ENCODE measurements around the gene LGR5. TPM values are rescaled to one million over a fixed set of nuclear protein-coding genes. Genes with fewer than 3 reads are reported as not detected.

LGR5 gene
- total and polyA plus RNA-seq, 2 donors (not counting 3 experiments of a cell fraction or from before 2014, with no cell fraction given), result not detected

DNA sequence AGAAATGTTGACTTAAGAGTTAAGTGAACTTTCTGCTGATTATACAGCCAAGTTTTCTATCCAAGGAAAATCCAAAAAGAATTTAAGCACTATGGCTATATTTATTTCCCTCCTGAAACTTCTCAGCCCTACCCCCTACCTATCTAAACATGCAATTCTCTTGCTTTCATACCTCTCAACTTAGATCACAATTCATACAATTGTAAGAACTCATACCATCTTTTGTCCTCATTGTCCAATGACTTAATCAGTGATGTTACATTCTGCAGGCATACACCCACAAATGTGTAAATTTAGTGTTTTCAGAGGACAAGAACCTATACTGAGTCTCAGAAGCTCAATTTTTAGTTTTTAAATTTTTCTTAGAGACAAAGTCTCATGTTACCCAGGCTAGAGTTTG is 161.9 kb downstream of the LGR5 start:
- H3K79me2 ChIP-seq (ENCODE audit: control insufficient read depth, insufficient read depth, low read length), result no peaks in the 10 kb centered on the region
- H3K9me3 ChIP-seq (replicated peaks; ENCODE audit: control insufficient read depth, insufficient read depth, low read length), result no peaks in the 10 kb centered on the region
- DNase-seq (ENCODE audit: low read depth, low spot score) (no peak), FAIRE-seq (no peak)
- intact Hi-C loops (cut with micrococcal nuclease), result no loop called here
- ChIA-PET POLR2A (no interaction called here), CTCF (interaction anchor here (1.1 kb wide), 1 partner anchor 35 kb away, joined by 3 read pairs; no protein-coding TSS in a partner anchor)
- H3K9me1 ChIP-seq (replicated peaks; ENCODE audit: control insufficient read depth, extremely low read depth, insufficient read depth, low read length), result no peaks in the 10 kb centered on the region
- no TSS peak for BruUV-seq (replicated peaks)
- no peak overlapping the region for H3K4me3 ChIP-seq (replicated peaks in 1 of 3; ENCODE audit: insufficient read depth in 1 of 3, low read depth in 1 of 3, low read length in 3 of 3)
- H2AFZ ChIP-seq (ENCODE audit: low read depth, low read length), result no peak overlapping the region
- H4K20me1 ChIP-seq (replicated peaks; ENCODE audit: control insufficient read depth, extremely low read depth, insufficient read depth, low read length), result no peaks in the 10 kb centered on the region
- dilution Hi-C loops (cut with MboI; ENCODE audit: extremely low pct_ligation_motif_present, low sequenced_read_pairs), result no loop called here
- H3K27ac ChIP-seq (ENCODE audit: insufficient read depth, low read depth, low read length), result no peak overlapping the region
- H3K27me3 ChIP-seq (ENCODE audit: control insufficient read depth in 2 of 2, insufficient read depth in 2 of 2, low read length in 2 of 2), result peaks cover 2 to 14% of the 10 kb centered on the region in 2 experiments
- H3K4me2 ChIP-seq (ENCODE audit: insufficient read depth, low read length), result no peak overlapping the region
- H3K36me3 ChIP-seq (ENCODE audit: control insufficient read depth in 2 of 2, extremely low read depth in 1 of 2, insufficient read depth in 2 of 2, low read length in 2 of 2), result peaks cover 0 to 2% of the 10 kb centered on the region in 2 experiments
- TF ChIP-seq POLR2AphosphoS5 (IDR thresholded peaks at IDR 0.05; ENCODE audit: insufficient read depth, low read depth, low read length) (no peak), CTCF (IDR thresholded peaks at IDR 0.05; ENCODE audit: extremely low read depth in 1 of 2, insufficient read depth in 1 of 2, low read depth in 1 of 2, low read length in 2 of 2) (no peak), MYC (IDR thresholded peaks at IDR 0.05; ENCODE audit: low read depth, low read length) (no peak), MAX (IDR thresholded peaks at IDR 0.05; ENCODE audit: insufficient read depth, insufficient read length) (no peak)
- no peak overlapping the region for H3K9ac ChIP-seq (replicated peaks; ENCODE audit: extremely low read depth, insufficient read depth, low read length)
- H3K4me1 ChIP-seq (ENCODE audit: control insufficient read depth, extremely low read depth, insufficient read depth, low read length), result no peaks in the 10 kb centered on the region

Measured in endothelial cell of umbilical vein (primary cell).